ENCODE data around the gene MUC4.
"Not testable (repeated sequence)": the region's sequence is repeated elsewhere in the genome, so short reads cannot be mapped to it uniquely, and the experiment has no call there.

MUC4 gene

DNA sequence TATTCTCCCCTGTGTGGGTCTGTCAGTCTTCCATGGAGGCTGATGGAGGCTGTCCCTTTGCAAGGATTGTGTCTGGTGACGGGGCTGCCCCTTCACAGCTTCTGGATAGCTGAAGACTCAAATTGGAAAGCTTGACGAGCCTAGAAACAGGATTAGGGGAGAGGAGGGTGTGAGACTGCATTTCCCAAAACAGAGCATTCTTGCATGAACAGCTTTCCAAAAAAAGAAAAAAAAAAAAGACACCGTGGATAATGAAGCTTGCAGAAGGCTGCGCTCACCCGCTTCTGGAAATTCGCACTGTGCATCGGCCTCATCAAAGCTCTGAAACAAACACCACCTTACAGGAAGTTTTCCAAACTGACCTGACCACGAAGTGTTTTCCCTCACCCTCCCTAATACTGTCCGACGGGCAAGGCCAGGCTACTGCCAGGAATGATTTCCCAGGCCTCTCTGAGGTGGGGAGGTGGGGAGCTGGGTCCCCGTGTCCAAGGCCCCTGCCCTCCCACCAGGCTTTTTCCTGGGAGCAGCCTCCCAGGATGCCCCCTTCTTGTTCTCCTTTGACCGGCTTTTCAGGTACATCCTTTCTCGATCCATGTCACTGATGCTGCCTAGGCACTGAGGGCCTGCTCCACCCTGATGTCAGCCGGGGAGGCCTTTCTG lies 24.9 kb upstream of the MUC4 start:
- no peak for DNase-seq

DNA sequence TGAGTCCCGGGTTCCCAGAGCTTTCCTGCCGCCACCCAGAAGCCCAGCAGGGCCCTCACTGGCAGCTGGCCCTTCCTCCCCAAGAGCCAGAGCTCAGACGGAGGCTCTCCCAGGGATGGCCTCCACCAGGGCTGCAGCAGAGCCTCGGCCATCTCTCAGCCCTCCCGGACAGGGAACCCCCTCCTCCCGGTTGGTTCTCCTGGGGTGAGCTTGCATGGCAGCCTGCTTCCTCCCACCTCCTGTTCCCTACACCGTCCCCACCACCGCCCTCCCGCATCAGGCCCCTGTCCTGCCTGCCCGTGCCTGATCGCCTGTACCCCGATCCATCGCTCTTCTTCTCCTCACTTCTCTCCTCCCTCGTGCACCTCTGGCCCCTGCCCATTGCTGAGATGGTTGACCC lies 24.1 kb upstream of the MUC4 start:
- DNase-seq, result no peak

- DNase-seq, result no peak
Measured at GRCh38 chr3:195834675-195835583, 23.2 kb upstream of the MUC4 start.

- DNase-seq, result no peak
Measured at GRCh38 chr3:195829897-195830254, 18.1 kb upstream of the MUC4 start.

GRCh38 chr3:195828762-195829161 lies 17.0 kb upstream of the MUC4 start:
- no peak for DNase-seq

DNA sequence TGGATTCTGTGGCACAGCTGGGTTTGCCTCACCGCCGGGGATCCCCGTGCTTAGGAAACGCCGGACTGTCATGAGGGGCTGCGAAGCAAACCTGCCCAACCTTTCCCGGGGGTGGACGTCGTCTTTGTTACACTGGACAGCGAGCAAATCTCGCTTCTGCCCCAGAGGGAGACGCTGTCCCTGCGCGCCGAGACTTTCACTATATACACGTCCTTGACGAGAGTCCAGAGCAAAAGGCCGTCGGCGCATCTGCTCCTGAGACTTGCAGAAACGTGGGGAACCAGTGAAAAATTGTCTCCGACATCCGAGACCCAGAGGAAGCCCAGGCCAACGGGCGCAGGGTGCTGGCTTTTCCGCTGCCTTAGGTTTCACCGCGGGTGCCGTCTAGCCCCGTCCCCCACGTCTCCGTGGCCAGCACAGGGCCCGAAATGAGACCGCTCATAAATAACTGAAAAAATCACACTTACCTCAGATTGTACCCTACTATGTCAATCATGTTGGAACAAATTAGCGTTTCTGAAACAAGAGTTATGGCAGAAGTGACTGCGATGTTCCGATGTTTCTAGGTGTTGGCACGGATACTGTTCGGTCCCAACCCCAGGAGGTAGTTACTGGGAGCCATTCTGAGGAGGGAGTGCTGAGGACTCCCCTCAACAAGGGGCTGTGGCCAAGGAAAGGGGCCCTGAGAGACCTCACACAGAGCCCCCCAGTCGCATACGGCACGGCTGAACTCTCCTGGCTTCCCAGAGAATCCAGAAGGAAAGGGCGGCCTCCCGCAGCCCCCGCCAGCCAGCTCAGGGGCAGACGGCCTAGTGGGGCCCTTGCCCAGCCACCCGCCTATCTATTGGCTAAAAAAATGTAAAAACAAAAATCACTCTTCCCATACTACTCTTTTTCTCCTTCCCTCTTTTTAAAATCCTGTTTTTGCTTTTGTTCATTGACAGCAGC lies 14.4 kb upstream of the MUC4 start:
- no peak for DNase-seq

DNA sequence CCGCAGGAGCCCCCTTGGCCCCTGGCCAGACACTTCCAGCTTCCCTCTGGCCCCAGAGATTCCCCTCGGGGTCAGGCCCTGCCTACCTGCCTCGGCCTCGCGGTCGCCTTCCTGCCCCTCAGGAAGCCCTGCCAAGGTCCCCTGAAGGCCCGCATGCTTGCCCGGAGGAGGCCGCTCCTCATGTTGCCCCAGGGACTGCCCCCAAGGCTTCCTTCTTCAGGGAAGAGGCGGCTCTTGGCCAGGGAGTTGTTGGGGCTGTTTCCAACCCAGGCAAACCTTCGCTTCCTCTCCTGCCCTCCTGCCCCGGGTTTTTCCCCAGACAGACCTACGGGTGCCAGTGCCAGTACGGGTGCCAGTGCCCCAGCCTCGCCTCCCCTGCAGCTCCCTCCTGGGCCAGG lies 13.5 kb upstream of the MUC4 start:
- no peak for DNase-seq

DNA sequence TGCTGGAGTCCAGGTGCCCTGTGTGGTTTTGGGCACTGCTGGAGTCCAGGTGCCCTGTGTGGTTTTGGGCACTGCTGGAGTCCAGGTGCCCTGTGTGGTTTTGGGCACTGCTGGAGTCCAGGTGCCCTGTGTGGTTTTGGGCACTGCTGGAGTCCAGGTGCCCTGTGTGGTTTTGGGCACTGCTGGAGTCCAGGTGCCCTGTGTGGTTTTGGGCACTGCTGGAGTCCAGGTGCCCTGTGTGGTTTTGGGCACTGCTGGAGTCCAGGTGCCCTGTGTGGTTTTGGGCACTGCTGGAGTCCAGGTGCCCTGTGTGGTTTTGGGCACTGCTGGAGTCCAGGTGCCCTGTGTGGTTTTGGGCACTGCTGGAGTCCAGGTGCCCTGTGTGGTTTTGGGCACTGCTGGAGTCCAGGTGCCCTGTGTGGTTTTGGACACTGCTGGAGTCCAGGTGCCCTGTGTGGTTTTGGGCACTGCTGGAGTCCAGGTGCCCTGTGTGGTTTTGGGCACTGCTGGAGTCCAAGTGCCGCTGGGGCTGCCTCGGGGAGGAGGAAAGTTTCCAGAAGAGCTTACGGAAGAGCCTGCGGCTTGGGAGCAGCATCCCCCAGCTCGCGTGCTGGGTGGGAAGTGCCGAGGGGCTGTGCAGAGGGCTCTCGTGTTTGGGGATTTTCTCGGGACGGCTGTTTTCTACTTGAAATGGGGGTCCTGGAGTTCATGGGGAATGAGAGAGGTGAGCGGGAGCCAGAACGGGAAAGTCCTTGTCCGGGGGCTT lies 12.9 kb upstream of the MUC4 start:
- not testable (repeated sequence) for DNase-seq

DNA sequence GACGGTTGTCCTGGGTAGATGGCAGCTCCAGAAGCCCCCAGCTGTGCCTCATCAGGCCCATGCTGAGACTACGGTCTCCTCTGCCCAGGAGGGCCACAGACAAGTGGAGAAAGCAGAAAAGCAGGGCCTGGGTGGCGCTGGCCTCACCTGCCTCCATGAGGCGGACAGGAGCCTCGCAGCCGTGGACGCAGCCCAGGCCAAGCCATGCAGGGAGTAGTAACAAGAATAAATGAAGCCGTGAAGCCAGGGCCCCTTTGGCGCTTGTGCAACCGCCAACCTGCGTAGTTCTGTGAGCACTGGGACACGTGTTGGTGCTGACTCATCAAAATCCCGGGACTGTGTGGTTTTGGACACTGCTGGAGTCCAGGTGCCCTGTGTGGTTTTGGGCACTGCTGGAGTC lies 12.3 kb upstream of the MUC4 start:
- DNase-seq, result no peak

DNA sequence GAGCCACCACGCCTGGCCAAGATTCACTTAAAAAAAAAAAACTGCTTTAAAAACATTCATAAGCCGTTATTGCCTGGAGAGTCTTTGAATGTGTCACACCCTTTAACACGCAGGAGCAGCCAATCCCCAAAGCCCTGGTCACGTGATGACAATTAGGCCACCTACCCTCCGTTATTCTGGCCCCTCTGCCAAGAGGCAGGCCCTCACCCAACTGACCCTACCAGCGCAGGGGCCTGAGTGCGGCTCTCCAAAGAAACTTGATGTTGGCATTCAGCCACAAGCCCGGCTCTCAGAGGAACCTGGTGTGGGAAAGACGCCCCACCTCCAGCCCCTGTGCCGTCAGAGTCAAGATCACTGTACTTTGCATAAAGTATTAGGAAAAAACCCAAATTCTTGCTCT lies 11.6 kb upstream of the MUC4 start:
- DNase-seq, result no peak

DNA sequence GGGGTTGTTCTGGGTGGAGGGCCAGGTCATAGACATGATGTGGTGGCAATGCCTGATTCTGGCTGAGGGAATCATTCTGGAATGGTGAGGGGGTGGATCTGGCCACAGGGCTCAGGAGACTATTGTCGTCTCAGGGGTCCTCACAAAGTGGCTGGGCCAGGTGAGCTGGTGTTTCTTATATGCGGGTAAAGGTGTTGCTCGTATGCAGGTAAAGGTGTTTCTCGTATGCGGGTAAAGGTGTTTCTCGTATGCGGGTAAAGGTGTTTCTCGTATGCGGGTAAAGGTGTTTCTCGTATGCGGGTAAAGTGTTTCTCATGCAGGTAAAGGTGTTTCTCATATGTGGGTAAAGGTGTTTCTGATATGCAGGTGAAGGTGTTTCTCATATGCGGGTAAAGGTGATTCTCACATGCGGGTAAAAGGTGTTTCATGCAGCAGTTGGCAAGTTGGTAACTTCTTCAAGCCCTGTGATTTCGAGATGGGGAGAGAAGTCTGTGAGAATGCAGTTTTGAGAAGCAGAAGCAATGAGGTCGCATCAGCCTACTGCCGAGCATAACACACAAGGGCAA lies 10.5 kb upstream of the MUC4 start:
- DNase-seq, result no peak

DNA sequence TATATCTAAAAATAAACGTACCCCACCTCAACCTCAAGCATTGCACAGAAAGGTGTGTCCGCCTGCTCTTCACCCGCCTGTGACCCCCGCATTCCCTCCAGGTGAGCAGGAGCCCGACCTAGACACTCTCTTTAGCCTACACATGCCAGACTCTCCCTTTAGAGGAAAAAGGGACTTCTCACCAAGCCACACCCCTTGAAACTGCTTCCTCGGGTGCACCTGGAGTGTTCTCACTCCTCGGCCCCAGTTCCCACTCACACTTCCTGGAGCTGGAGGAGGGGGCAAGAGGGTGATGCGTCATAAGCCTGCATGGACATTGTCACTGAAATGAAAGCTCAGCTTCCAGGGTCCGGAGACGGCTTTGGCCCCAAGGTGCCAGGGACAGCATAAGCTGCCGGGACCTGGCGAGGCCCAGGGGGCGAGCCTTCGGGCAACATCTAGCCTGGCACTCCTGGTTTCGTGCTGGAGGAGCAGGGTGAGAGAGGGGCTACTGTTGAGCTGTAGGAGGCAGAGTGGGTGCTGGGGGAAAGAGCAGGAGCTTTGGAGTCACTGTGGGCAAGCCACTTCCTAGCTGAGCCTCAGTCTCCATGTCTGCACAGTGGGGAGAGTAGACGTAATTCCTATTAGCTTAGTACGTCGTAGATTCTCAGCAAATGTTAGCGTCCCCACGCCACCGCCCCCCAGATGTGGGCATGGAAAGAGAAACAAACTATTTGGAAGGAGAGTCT lies 9.8 kb upstream of the MUC4 start:
- no peak for DNase-seq

DNA sequence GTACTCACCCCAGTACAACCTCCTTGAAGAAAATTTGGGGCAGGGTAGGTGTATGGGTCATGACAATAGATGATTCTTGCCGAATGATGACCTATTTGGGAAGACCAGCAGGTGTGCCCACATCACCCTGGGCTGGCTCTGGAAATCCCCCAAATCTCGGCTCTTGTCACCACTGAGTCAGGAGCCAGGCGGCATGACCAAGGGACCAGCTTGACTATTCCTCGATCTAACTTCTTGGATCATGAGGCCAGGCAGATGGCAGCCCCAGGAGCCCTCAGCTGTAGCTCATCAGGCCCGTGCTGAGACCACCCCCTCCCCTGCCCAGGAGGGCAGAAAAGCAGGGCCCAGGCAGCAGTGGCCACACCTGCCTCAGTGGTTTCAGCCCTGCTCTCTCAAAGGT lies 9.2 kb upstream of the MUC4 start:
- no peak for DNase-seq

GRCh38 chr3:195820186-195820585 lies 8.5 kb upstream of the MUC4 start:
- DNase-seq, result no peak

GRCh38 chr3:195818301-195818700 lies 6.6 kb upstream of the MUC4 start:
- DNase-seq, result no peak

DNA sequence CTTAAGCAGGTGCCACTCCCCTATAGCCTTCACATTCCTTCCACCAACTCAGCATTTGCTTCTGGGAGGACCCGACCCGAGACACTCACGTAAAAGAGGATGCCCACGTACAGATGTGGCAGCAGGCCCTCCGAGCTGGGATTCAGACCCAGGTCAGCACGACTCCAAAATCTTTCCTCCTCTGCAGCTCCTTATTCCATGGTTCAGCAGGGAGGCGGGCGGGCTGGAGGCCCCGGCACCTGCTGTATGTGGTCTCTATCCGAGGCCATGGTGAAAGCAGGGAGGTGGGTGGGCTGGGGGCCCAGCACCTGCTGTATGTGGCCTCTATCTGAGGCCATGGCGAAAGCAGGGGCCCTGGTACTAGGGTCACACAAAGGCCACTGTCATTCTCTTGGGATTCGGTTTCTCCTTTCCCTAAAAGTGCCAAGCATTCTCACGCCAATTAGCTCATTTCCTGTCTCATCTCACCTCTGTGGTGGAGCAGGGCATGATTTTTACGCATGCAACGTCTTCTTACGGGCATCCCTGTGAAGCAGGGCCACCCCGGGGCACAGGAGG lies 5.9 kb upstream of the MUC4 start:
- no peak for DNase-seq

GRCh38 chr3:195816276-195816913 lies 4.7 kb upstream of the MUC4 start:
- DNase-seq, result not testable (repeated sequence)

DNA sequence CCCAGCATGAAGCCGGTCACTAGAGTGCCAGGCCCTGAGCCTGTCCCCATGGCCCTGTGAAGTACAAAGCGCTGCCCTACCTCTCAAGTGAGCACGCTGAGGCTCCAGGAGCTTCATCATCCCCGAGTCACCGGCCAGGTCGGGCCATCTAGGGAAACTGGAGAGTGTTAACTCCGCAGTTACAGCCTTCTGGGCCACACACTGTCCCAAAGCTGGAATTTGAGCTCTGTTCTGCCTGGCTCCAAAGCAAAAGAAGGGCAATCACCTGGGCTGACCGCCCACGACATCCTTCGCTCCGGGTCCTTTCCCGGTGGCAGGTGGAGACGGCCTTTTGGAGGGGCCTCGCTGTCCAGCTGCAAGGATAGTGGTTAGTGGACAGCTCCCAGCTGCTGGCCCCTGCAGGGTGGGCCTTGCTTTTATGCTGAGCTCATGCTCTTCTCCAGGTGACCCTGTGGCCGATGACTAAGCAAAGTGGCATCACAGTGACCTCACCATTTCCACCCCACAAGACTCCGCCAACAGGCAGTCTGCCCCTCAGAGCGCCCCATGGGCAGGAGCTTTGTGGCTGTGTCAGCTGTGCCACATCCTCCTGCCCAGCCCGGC lies 3.5 kb upstream of the MUC4 start:
- no peak for DNase-seq

DNA sequence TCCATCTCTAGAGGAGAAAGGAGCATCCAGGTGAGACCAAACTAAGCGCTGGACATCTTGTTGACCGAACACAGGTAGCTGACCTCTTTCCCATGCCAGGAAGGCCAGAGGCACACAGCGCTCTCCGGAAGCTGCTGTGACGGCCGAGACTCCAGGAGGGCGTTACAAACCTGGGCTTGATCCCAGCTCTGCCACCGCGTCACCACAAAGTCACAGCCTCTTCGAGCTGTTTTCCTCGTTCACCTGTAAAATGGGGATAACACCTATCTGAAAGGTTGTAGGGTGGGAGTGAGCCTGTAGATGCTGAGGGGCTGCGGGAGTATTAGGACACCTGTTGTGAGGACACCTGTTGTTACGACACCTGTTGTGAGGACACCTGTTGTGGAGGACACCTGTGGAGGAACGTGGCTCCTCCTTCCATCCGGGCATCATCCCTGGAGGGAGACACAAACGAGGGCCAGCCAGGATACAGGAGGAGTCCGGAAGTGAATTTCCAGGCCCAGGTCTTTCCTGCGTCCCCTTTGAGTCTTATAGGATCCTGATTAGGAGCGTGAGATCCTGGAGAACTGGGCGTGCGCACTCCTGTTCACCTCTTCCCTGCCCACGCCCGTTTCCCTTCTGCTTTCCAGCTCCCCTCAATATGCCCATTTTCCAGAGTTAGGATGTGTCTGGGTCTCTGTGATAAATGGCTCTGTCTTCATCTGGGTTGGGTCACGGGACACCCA lies 2.3 kb upstream of the MUC4 start:
- DNase-seq, result no peak

- DNase-seq, result no peak
Measured at GRCh38 chr3:195812366-195812765, 637 bp upstream of the MUC4 start.
